Camera-type eye (tissue), 1 donor: ENCODE data around the gene RBM17. TPM values are rescaled to one million over a fixed set of nuclear protein-coding genes. Genes with fewer than 3 reads are reported as not detected.

ENCODE experiments used
- total RNA-seq: library from RNA; depleted of rRNA; stranded (reverse); fragments of >200 nt; gene quantifications from one replicate; pipeline ENCODE4 v1.2.3, GENCODE V29; 2014

RBM17 gene
- 86.9 TPM for total RNA-seq

GRCh38 chr10:6088721-6089333, at the start of gene RBM17:
TSS of gene RBM17 (plus strand) at chr10:6089034. CDS start at chr10:6097066, 8,032 bp downstream.

DNA sequence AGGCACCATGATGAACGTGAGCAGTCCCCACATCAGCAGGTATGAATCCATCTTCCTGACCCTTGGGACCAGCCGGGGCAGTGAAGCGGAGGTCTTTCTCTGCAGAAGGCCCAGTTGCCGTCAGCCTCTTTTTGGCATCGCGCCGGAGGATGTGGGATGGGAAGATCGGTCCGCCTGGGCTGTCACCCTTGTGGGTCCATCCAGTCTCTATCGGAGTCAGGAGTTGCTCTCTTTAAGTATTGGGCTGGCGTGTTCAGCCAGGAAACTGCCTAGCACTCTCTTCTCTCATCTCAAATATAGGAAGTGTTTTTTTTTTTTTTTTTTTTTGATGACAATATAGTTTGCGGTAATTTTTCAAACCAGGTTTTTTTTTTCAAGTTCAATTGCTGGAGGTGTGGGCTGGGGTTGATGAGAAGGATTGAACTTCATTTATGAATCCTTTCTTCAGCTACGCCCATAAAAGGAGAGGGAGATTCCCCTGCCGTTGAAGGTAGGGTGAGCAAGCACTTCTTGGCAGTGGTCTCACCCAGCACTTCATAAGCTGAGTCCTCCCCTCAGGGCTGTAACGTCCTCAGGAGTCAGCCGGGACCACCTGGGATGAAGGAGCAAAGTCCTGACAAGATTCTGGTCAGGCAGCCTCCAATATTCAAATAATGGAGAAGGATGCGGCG, 26.6 kb upstream of the RBM17 start, which contains the start of gene IL2RA:
IL2RA (minus strand) TSS at position 267 of the 671 bp plus-strand sequence; CDS start at position 51, 216 bp downstream.

Other genes with a start within 250 kb of the RBM17 start
- 15.1 TPM for gene ANKRD16, start 199.1 kb upstream of the RBM17 start, total RNA-seq
- gene FBH1, start 198.8 kb upstream of the RBM17 start, total RNA-seq = 94.6 TPM
- gene IL15RA, start 111.5 kb upstream of the RBM17 start, total RNA-seq = 3.2 TPM
- gene IL2RA, start 26.7 kb upstream of the RBM17 start, total RNA-seq = 0.44 TPM
- gene PFKFB3, start 113.9 kb downstream of the RBM17 start, total RNA-seq = 48.4 TPM